Parathyroid adenoma (tissue), 2 donors: ENCODE measurements around the gene KDSR.

Experiments
- H2AFZ ChIP-seq: fragments of 300-600 bp; sonication (generic); one replicate; pipeline ENCODE4 v1.7.0; 2017; ENCODE audit warnings: antibody characterized with exemption, mild to moderate bottlenecking
- H3K27ac ChIP-seq: fragments of 300-600 bp; sonication (generic); one replicate; pipeline ENCODE4 v1.7.0; 2017
- H3K27me3 ChIP-seq: fragments of 300-600 bp; sonication (generic); one replicate; pipeline ENCODE4 v1.7.0; 2017; ENCODE audit warnings: low read length; ENCODE audit not compliant: control insufficient read depth, insufficient read depth
- H3K36me3 ChIP-seq: fragments of 300-600 bp; sonication (generic); one replicate; pipeline ENCODE4 v1.7.0; 2017; ENCODE audit warnings: low read length; ENCODE audit not compliant: control insufficient read depth, insufficient read depth
- H3K4me1 ChIP-seq: fragments of 300-600 bp; sonication (generic); one replicate; pipeline ENCODE4 v1.7.0; 2017; ENCODE audit warnings: control low read depth
- H3K4me2 ChIP-seq: fragments of 300-600 bp; sonication (generic); one replicate; pipeline ENCODE4 v1.7.0; 2017; ENCODE audit warnings: low read length
- H3K4me3 ChIP-seq: fragments of 300-600 bp; sonication (generic); one replicate; pipeline ENCODE4 v1.7.0; 2017; ENCODE audit warnings: low read depth, low read length
- H3K79me2 ChIP-seq: fragments of 300-600 bp; sonication (generic); one replicate; pipeline ENCODE4 v1.7.0; 2017; ENCODE audit warnings: control low read depth
- H3K9ac ChIP-seq: fragments of 300-600 bp; sonication (generic); one replicate; pipeline ENCODE4 v1.7.0; 2017; ENCODE audit warnings: mild to moderate bottlenecking
- H3K9me3 ChIP-seq: fragments of 300-600 bp; sonication (generic); one replicate; pipeline ENCODE4 v1.7.0; 2017; ENCODE audit warnings: low read length; ENCODE audit not compliant: control insufficient read depth
- TF ChIP-seq, protein P1 (sequence below): fragments of 300-600 bp; sonication (generic); IDR thresholded peaks from one replicate; pipeline ENCODE4 v1.7.0; 2017; ENCODE audit warnings: antibody characterized with exemption, mild to moderate bottlenecking
- donor health status: primary hyperparathyroidism.

The KDSR gene

DNA sequence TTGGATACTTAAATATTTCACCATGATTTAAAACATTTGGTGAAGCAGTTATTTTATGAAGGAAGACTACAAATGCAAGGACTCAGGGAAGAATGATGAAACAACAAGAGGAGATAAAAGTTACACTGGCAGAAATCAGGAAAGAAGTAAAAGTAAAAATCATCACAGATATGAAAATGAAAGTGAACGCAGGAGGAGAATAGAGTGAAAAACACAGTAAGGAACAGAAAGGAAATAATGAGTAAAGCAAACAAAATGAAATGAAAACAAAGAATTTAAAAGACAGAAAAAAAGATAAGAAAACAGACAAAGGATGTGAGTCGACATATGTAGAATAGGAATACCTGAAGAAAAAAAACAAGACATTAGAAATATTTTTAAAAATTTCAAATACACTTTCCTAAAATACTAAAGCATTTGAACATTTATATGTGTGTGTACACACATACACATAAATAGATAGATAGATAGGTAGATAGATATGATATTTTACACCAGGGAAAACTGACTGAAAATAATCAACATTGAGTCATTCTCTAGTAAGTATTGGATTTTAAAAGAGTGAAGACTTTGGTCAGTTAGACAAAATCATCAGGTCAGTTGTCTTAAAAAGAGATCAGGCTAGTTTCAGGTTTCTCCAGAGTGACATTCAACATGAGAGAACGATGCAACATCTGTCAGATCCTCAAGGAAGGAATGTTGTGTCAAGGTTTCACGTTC, 12.1 kb upstream of the KDSR start:
- H3K9me3 ChIP-seq = no peaks in the 10 kb centered on the region
- H3K27me3 ChIP-seq = no peaks in the 10 kb centered on the region
- no peak overlapping the region for H3K4me2 ChIP-seq
- no peaks in the 10 kb centered on the region for H3K36me3 ChIP-seq
- no peaks in the 10 kb centered on the region for H3K4me1 ChIP-seq
- H3K27ac ChIP-seq = no peak overlapping the region
- H3K9ac ChIP-seq = no peak overlapping the region
- no peaks in the 10 kb centered on the region for H3K79me2 ChIP-seq
- TF ChIP-seq, protein P1, sequence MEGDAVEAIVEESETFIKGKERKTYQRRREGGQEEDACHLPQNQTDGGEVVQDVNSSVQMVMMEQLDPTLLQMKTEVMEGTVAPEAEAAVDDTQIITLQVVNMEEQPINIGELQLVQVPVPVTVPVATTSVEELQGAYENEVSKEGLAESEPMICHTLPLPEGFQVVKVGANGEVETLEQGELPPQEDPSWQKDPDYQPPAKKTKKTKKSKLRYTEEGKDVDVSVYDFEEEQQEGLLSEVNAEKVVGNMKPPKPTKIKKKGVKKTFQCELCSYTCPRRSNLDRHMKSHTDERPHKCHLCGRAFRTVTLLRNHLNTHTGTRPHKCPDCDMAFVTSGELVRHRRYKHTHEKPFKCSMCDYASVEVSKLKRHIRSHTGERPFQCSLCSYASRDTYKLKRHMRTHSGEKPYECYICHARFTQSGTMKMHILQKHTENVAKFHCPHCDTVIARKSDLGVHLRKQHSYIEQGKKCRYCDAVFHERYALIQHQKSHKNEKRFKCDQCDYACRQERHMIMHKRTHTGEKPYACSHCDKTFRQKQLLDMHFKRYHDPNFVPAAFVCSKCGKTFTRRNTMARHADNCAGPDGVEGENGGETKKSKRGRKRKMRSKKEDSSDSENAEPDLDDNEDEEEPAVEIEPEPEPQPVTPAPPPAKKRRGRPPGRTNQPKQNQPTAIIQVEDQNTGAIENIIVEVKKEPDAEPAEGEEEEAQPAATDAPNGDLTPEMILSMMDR = no peak
- H3K4me3 ChIP-seq = no peak overlapping the region
- H2AFZ ChIP-seq = no peak overlapping the region

DNA sequence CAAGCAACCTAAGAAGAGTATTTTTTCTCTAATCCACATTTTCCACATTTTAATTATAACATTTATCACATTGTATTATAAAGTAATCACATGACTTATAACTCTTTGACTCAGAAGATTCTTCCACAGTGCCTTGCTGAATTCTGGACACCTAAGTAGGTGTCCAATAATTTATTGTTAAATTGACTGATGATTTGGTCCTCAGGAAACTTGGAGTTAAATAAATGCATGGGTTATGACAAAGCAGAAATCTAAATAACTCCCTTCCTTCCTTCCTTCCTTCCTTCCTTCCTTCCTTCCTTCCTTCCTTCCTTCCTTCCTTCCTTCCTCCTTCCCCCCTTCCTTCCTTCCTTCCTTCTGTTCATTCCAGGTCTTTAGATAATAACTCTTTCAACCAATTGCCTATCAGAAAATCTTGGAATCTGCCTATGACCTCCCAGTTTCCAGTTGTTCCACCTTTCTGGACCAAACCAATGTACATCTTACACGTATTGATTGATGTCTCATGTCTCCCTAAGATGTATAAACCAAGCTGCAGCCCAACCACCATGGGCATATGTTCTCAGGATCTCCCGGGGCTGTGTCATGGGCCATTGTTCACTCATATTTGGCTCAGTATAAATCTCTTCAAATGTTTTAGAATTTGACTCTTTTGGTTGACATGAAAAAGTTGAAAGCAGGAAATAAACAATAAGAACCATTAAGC, 10.4 kb upstream of the KDSR start:
- Histone ChIP-seq H3K9ac (no peak overlapping the region), H3K4me3 (no peak overlapping the region), H3K9me3 (no peaks in the 10 kb centered on the region), H3K27ac (no peak overlapping the region), H3K79me2 (no peaks in the 10 kb centered on the region), H2AFZ (no peak overlapping the region), H3K4me1 (no peaks in the 10 kb centered on the region), H3K36me3 (no peaks in the 10 kb centered on the region), H3K4me2 (no peak overlapping the region), H3K27me3 (no peaks in the 10 kb centered on the region)
- TF ChIP-seq, protein P1 = no peak

DNA sequence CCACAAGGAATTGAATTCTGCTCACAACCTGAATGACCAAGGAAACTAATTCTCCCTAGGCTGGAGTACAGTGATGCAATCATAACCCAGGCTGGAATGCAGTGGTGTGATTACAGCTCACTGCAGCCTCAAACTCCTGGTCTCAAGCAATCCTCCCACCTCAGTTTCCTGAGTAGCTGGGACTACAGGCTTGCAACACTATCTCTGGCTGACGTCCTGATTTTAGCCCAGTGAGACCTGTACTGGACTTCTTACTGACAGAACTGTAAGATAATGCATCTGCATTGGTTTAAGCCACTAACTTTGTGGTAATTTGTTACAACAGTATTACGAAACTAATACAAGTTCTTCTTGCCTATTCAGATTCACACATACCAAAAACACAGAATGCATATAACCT, 9.5 kb upstream of the KDSR start:
- Histone ChIP-seq H3K27ac (no peak overlapping the region), H3K9ac (no peak overlapping the region)

DNA sequence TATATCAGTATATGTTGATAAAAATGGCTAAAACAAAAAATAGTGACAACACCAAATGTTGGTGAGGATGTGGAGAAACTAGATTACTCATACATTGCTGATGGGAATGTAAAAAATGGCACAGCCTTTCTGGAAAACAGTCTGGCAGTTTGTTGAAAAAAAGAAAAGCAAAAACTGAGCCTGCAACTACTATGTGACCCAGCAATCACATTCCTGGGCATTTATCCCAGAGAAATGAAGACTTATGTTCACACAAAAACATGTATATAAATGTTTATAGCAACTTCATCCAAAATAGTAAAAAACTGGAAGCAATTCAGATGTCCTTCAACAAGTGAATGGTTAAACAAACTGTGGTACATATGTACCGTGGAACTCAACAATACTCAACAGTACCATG, 7.5 kb upstream of the KDSR start:
- H3K4me1 ChIP-seq = no peaks in the 10 kb centered on the region
- no peaks in the 10 kb centered on the region for H3K9me3 ChIP-seq
- TF ChIP-seq, protein P1 = no peak
- H3K9ac ChIP-seq = no peak overlapping the region
- H3K36me3 ChIP-seq = no peaks in the 10 kb centered on the region
- no peak overlapping the region for H3K4me2 ChIP-seq
- no peaks in the 10 kb centered on the region for H3K79me2 ChIP-seq
- no peak overlapping the region for H3K4me3 ChIP-seq
- no peaks in the 10 kb centered on the region for H3K27me3 ChIP-seq
- no peak overlapping the region for H3K27ac ChIP-seq
- no peak overlapping the region for H2AFZ ChIP-seq

More for the DNA sequence above, 9.5 kb upstream of the KDSR start:
- Histone ChIP-seq H3K36me3 (no peaks in the 10 kb centered on the region), H3K27me3 (no peaks in the 10 kb centered on the region), H3K79me2 (no peaks in the 10 kb centered on the region), H3K4me1 (no peaks in the 10 kb centered on the region), H3K4me2 (no peak overlapping the region), H2AFZ (no peak overlapping the region), H3K9me3 (no peaks in the 10 kb centered on the region), H3K4me3 (no peak overlapping the region)
- TF ChIP-seq, protein P1 = no peak
